ENCODE data around the gene ID3. TPM values are rescaled to one million over a fixed set of nuclear protein-coding genes. Genes with fewer than 3 reads are reported as not detected.

Gene ID3, protein sequence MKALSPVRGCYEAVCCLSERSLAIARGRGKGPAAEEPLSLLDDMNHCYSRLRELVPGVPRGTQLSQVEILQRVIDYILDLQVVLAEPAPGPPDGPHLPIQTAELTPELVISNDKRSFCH
- 41.1 and 121 TPM in 2 replicates for total RNA-seq (2011; cell fraction: chromatin; rRNA removed; ENCODE audit: low replicate concordance)
- total RNA-seq (2011; cell fraction: nucleolus; rRNA removed): 126 and 137 TPM in 2 replicates
- 87.5 and 98.1 TPM in 2 replicates for total RNA-seq (2011; cell fraction: nucleoplasm; rRNA removed)
- total RNA-seq (2014; rRNA removed) (50.9 and 59.4 TPM in 2 replicates), total RNA-seq (2014; rRNA removed; fragmentation: Illumina TruSeq; extraction: Trizol) (12.6 and 17.2 TPM in 2 replicates), total RNA-seq (2015; rRNA removed; fragmentation: Illumina TruSeq; extraction: Trizol) (17.7 and 20.4 TPM in 2 replicates), total RNA-seq (2021) (42.2 and 44.8 TPM in 2 replicates), polyA plus RNA-seq (2011; rRNA removed) (28.6 and 59.8 TPM in 2 replicates), polyA plus RNA-seq (2014; fragmentation: Illumina TruSeq; extraction: Trizol) (23.5 and 30.8 TPM in 2 replicates), polyA plus RNA-seq (2014; fragmentation: Nextera tagmentation; extraction: Ambion mirVana) (10 to 100 TPM in 1 of 2 experiments, 1 to 10 TPM in 1; 6.8 to 13.2 TPM), polyA plus RNA-seq (2014; rRNA removed) (44.4 and 54.2 TPM in 2 replicates), polyA minus RNA-seq (2011; rRNA and poly(A)+ RNA removed) (9.7 and 17.8 TPM in 2 replicates), Bru-seq, nascent RNA (percentile 90 among the genes with signal in this experiment), BruChase-seq, experiment 1, labeled RNA remaining after a 2-hour chase (percentile 87 among the genes with signal in this experiment), BruChase-seq, experiment 2, labeled RNA remaining after a 6-hour chase (percentile 80 among the genes with signal in this experiment)
- polyA plus RNA-seq (2011; cell fraction: cytosol; rRNA removed): 78.3 and 218 TPM in 2 replicates
- 52.1 and 90.3 TPM in 2 replicates for polyA plus RNA-seq (2011; cell fraction: nucleus; rRNA removed)
- polyA plus RNA-seq (2012): 63.0 and 66.6 TPM in 2 replicates
- polyA minus RNA-seq (2011; cell fraction: cytosol; rRNA and poly(A)+ RNA removed): 23.9 and 44.6 TPM in 2 replicates
- 65.3 and 68.1 TPM in 2 replicates for polyA minus RNA-seq (2011; cell fraction: nucleus; rRNA and poly(A)+ RNA removed)
- long read RNA-seq, experiment 1, transcript ID3-201 (3 exons, 1,251 nt): major isoform, 411 of 455 reads
- long read RNA-seq, experiment 1, partial matches to known transcripts: 37 of 455 reads
- long read RNA-seq, experiment 1, other reads (novel, unspliced or antisense): 3 of 455 reads
- long read RNA-seq, experiment 2, transcript ID3-201 (3 exons, 1,251 nt): major isoform, 118 of 125 reads
- long read RNA-seq, experiment 2, partial matches to known transcripts: 3 of 125 reads
- long read RNA-seq, experiment 2, other reads (novel, unspliced or antisense): 4 of 125 reads
- long read RNA-seq, experiment 3, transcript ID3-201 (3 exons, 1,251 nt): major isoform, 302 of 316 reads
- long read RNA-seq, experiment 3, partial matches to known transcripts: 0 of 316 reads
- long read RNA-seq, experiment 3, other reads (novel, unspliced or antisense): 13 of 316 reads

DNA sequence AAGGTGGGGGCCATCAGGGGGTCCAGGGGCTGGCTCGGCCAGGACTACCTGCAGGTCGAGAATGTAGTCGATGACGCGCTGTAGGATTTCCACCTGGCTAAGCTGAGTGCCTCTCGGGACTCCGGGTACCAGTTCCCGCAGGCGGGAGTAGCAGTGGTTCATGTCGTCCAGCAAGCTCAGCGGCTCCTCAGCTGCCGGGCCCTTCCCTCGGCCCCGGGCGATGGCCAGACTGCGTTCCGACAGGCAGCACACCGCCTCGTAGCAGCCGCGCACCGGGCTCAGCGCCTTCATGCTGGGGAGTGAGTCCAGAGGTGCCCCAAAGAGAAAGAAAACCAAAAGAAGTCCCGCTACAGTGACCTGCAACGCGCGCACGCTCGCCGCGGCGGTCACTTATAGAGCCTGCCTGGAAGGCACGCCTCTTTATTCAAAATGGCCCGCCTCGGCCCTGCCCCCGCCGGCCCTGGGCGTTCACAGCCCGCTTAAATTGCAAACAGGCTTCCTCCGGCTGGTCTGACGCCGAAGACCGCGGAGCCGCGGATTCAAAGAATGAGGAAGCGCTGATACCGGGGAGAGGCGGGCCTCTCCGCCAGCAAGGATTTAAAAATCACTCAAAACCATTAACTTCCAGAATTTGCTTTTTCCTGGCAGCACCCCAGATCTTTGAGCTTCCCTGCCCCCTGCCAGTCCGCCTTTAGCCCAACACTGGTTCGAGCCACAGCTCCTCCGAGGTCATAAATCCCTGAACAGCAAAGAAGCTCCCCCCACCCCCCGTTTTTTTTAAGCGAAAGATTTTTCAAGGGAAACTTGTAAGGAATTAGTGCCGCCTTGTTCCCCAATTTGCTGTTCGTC lies at the start of gene ID3:
Gene ID3 (minus strand): TSS at position 366 of the 849 bp plus-strand sequence. CDS start 75 bp downstream, at position 291.
- Histone ChIP-seq H4K20me1 (replicated peaks; ENCODE audit: control insufficient read depth, insufficient read depth, low read length) (no peaks in the 10 kb centered on the region), H3K79me2 (ENCODE audit: control insufficient read depth, insufficient read depth, low read length) (peaks cover 41% of the 10 kb centered on the region), H3K9me3 (replicated peaks; ENCODE audit: control insufficient read depth, insufficient read depth, low read depth, low read length) (no peaks in the 10 kb centered on the region), H3K27ac (ENCODE audit: extremely low read depth, low read depth, low read length) (peak within 1 kb of the TSS; percentile 80), H3K9ac (ENCODE audit: insufficient read depth in 1 of 2, low read depth in 2 of 2, low read length in 2 of 2) (peak within 1 kb of the TSS; percentile 70 to 95), H3K27me3 (ENCODE audit: control insufficient read depth in 2 of 2, insufficient read depth in 2 of 2, low read length in 2 of 2) (no peaks in the 10 kb centered on the region), H3K4me2 (ENCODE audit: insufficient read depth, low read length) (peak within 1 kb of the TSS; percentile 97), H2AFZ (ENCODE audit: low read depth, low read length) (peak within 1 kb of the TSS; percentile 80), H3K4me1 (replicated peaks in 1 of 2; ENCODE audit: control insufficient read depth in 2 of 2, insufficient read depth in 2 of 2, low read length in 2 of 2) (peaks cover 60 to 71% of the 10 kb centered on the region in 2 experiments), H3K9me1 (ENCODE audit: control insufficient read depth, insufficient read depth, low read length) (no peaks in the 10 kb centered on the region), H3K4me3 (peak within 1 kb of the TSS; percentile 74), H3K36me3 (ENCODE audit: control insufficient read depth, insufficient read depth, low read length) (peaks cover 19% of the 10 kb centered on the region)
- in situ Hi-C loops (cut with MboI): no loop called here
- FAIRE-seq (peak; percentile 81), ATAC-seq (peak; percentile 70), DNase-seq (ENCODE audit: extremely low read depth in 1 of 4, low spot score in 3 of 4) (peak; percentile 76 to 98 (median 84))
- ChIA-PET POLR2A (interaction anchor here (0.5 to 3.9 kb wide), 21 partner anchors 9 to 401 kb away, joined by 3 to 29 read pairs (median 4); partner anchors contain the start of genes E2F2, RPL11 and ZNF436), CTCF (ENCODE audit: low intra/inter-chr PET ratio) (no interaction called here)
- 1% methylated on average over 57 of the region's 57 CpGs for WGBS (ENCODE audit: insufficient coverage, low coverage, missing lambda C conversion rate)
- TSS peak; percentile 86 for BruUV-seq (replicated peaks)
- intact Hi-C loops (cut with micrococcal nuclease): loop anchor here (5.0 kb wide), 2 partner anchors 38 to 183 kb away; partner anchors contain the start of gene ELOA
- TF ChIP-seq CTBP1 (IDR thresholded peaks at IDR 0.05; ENCODE audit: borderline replicate concordance) (peak; percentile 79), RBM22 (IDR thresholded peaks at IDR 0.05; ENCODE audit: low read depth, low read length, poor library complexity, severe bottlenecking) (peak; percentile 30), ZNF316 (IDR thresholded peaks at IDR 0.05) (no peak), NRF1 (conservative IDR thresholded peaks at IDR 0.05 in 1 of 2, IDR thresholded peaks at IDR 0.05 in 1 of 2) (peak; percentile 92 to 93), ZNF561 (CRISPR knock-in tag; conservative IDR thresholded peaks at IDR 0.05) (no peak), TEAD2 (tag; IDR thresholded peaks at IDR 0.05) (no peak), HINFP (tag; conservative IDR thresholded peaks at IDR 0.05; ENCODE audit: low read depth) (no peak), BHLHE40 (IDR thresholded peaks at IDR 0.05; ENCODE audit: low read length) (peak; percentile 83), BCOR (IDR thresholded peaks at IDR 0.05) (peak; percentile 8; the same call in 1 of the 2 replicates), E2F1 (CRISPR knock-in tag; IDR thresholded peaks at IDR 0.05) (peak; percentile 91), ZKSCAN3 (CRISPR knock-in tag; IDR thresholded peaks at IDR 0.05) (no peak), HSF4 (CRISPR knock-in tag; IDR thresholded peaks at IDR 0.05; ENCODE audit: borderline replicate concordance) (no peak), BRCA1 (IDR thresholded peaks at IDR 0.05) (no peak), BRCA1 (CRISPR knock-in tag; IDR thresholded peaks at IDR 0.05) (0 out of 2 replicates have a peak, but pooled peaks have one; percentile 10)
